ENCODE measurements around the gene TWNK. TPM values are rescaled to one million over a fixed set of nuclear protein-coding genes. Genes with fewer than 3 reads are reported as not detected.

Gene TWNK
- total RNA-seq, 4 donors from 2014 or later, result 5.5 to 7.7 (median 6.8) TPM

GRCh38 chr10:101014966-101015581 is 27.7 kb downstream of the TWNK start:
- Histone ChIP-seq H3K27me3 (peaks cover 7% of the 10 kb centered on the region), H3K4me1 (peaks cover 7 to 17% of the 10 kb centered on the region in 2 donors), H3K36me3 (no peaks in the 10 kb centered on the region), H3K27ac (no peak overlapping the region), H3K9me3 (no peaks in the 10 kb centered on the region), H3K4me3 (replicated peaks in 1 of 3) (no peak overlapping the region)
- no peak for DNase-seq
- 46 to 63% methylated on average over 6 to 7 of the region's 7 CpGs for WGBS, 2 donors
- intact Hi-C loops (cut with DNase I), result no loop called here
- no peak for TF ChIP-seq POLR2A (IDR thresholded peaks at IDR 0.05)
- no peak for TF ChIP-seq CTCF (IDR thresholded peaks at IDR 0.05)

- DNase-seq, result no peak
- H3K4me3 ChIP-seq (replicated peaks in 1 of 3), result no peak overlapping the region
- no peaks in the 10 kb centered on the region for H3K36me3 ChIP-seq
- H3K4me1 ChIP-seq, result peaks cover 7 to 17% of the 10 kb centered on the region in 2 donors
- no peak overlapping the region for H3K27ac ChIP-seq
- WGBS, 2 donors, result 80 to 83% methylated on average over 5 to 8 of the region's 8 CpGs
- intact Hi-C loops (cut with DNase I), result no loop called here
- H3K9me3 ChIP-seq, result no peaks in the 10 kb centered on the region
- H3K27me3 ChIP-seq, result peaks cover 7% of the 10 kb centered on the region
- TF ChIP-seq POLR2A (IDR thresholded peaks at IDR 0.05), result no peak
- TF ChIP-seq CTCF (IDR thresholded peaks at IDR 0.05), result no peak
Measured at GRCh38 chr10:101015582-101015973, 28.2 kb downstream of the TWNK start.

- Histone ChIP-seq H3K4me3 (replicated peaks in 1 of 3) (no peak overlapping the region), H3K4me1 (peaks cover 7 to 17% of the 10 kb centered on the region in 2 donors), H3K27me3 (peaks cover 7% of the 10 kb centered on the region), H3K36me3 (no peaks in the 10 kb centered on the region), H3K9me3 (no peaks in the 10 kb centered on the region), H3K27ac (no peak overlapping the region)
- intact Hi-C loops (cut with DNase I), result no loop called here
- WGBS, 2 donors, result 67 to 68% methylated on average over 5 of the region's 5 CpGs
- DNase-seq, result no peak
- no peak for TF ChIP-seq CTCF (IDR thresholded peaks at IDR 0.05)
- no peak for TF ChIP-seq POLR2A (IDR thresholded peaks at IDR 0.05)
Measured at GRCh38 chr10:101016814-101017213, 29.5 kb downstream of the TWNK start.

- Histone ChIP-seq H3K4me3 (replicated peaks in 1 of 3) (no peak overlapping the region), H3K27me3 (peaks cover 7% of the 10 kb centered on the region), H3K27ac (no peak overlapping the region), H3K9me3 (no peaks in the 10 kb centered on the region), H3K4me1 (peaks cover 2 to 9% of the 10 kb centered on the region in 2 donors), H3K36me3 (no peaks in the 10 kb centered on the region)
- no peak for DNase-seq
- 44 to 47% methylated on average over 19 to 20 of the region's 20 CpGs for WGBS, 2 donors
- intact Hi-C loops (cut with DNase I), result no loop called here
- TF ChIP-seq CTCF (IDR thresholded peaks at IDR 0.05) (no peak), POLR2A (IDR thresholded peaks at IDR 0.05) (no peak)
Measured at GRCh38 chr10:101018118-101018599, 30.8 kb downstream of the TWNK start.

- DNase-seq, result peak; percentile 73 to 75
- Histone ChIP-seq H3K36me3 (no peaks in the 10 kb centered on the region), H3K27me3 (peaks cover 7% of the 10 kb centered on the region), H3K9me3 (no peaks in the 10 kb centered on the region), H3K27ac (no peak overlapping the region), H3K4me3 (replicated peaks in 1 of 3) (no peak overlapping the region), H3K4me1 (peaks cover 0 to 7% of the 10 kb centered on the region in 2 donors)
- TF ChIP-seq CTCF (IDR thresholded peaks at IDR 0.05) (peak in 5 of 6 experiments; percentile 14 to 71 (median 53)), POLR2A (IDR thresholded peaks at IDR 0.05) (no peak)
- WGBS, 2 donors, result 28 to 35% methylated on average over 7 to 23 of the region's 45 CpGs
- intact Hi-C loops (cut with DNase I), result no loop called here
Measured at GRCh38 chr10:101018600-101019439, 31.5 kb downstream of the TWNK start.
